HepG2 (cell line): ENCODE data around the gene GFAP.

Experiments used
- ATAD3A ChIP-seq: sonication (generic); formaldehyde crosslinking; IDR thresholded peaks from 2 replicates; pipeline ENCODE4 v1.4.0; 2020; ENCODE audit warnings: missing genetic modification reagents
- CREB3 ChIP-seq: sonication (generic); formaldehyde crosslinking; IDR thresholded peaks from 2 replicates; pipeline ENCODE4 v1.5.0; 2020; ENCODE audit warnings: missing genetic modification reagents
- HNF4A ChIP-seq: sonication (generic); formaldehyde crosslinking; IDR thresholded peaks from 2 replicates; pipeline ENCODE4 v1.4.0; 2020; ENCODE audit warnings: missing genetic modification reagents
- HNF4G ChIP-seq, 2 experiments: sonication (generic) in 1 of 2; formaldehyde crosslinking in 1 of 2; IDR thresholded peaks; 2 replicates each; pipeline versions ENCODE4 v1.4.0 to v1.6.1; 2011 to 2020; ENCODE audit warnings: borderline replicate concordance in 2 of 2, low read depth in 2 of 2, mild to moderate bottlenecking in 2 of 2, low read length in 1 of 2, missing genetic modification reagents in 1 of 2, moderate library complexity in 1 of 2
- PBX2 ChIP-seq: IDR thresholded peaks from 2 replicates; pipeline ENCODE4 v1.6.1; 2016; ENCODE audit warnings: control low read depth
- REST ChIP-seq, 2 experiments: IDR thresholded peaks; 2 replicates each; pipeline ENCODE4 v1.6.1; 2011 to 2012; ENCODE audit warnings: low read length in 2 of 2, borderline replicate concordance in 1 of 2, low read depth in 1 of 2, mild to moderate bottlenecking in 1 of 2, moderate library complexity in 1 of 2
- RXRA ChIP-seq: sonication (generic); formaldehyde crosslinking; IDR thresholded peaks from 2 replicates; pipeline ENCODE4 v1.5.1; 2020; ENCODE audit warnings: missing genetic modification reagents
- ZC3H4 ChIP-seq: sonication (generic); formaldehyde crosslinking; IDR thresholded peaks from 2 replicates; pipeline ENCODE4 v1.4.0; 2020; ENCODE audit warnings: missing genetic modification reagents, borderline replicate concordance
- ZMYM4 ChIP-seq: sonication (generic); formaldehyde crosslinking; IDR thresholded peaks from 2 replicates; pipeline ENCODE4 v1.8.1; 2023; ENCODE audit warnings: mild to moderate bottlenecking, missing genetic modification reagents
- ZNF512B ChIP-seq: sonication (generic); formaldehyde crosslinking; IDR thresholded peaks from 2 replicates; pipeline ENCODE4 v1.5.1; 2020; ENCODE audit warnings: missing genetic modification reagents, mild to moderate bottlenecking, borderline replicate concordance
- ZSCAN30 ChIP-seq: sonication (generic); formaldehyde crosslinking; IDR thresholded peaks from 2 replicates; pipeline ENCODE4 v1.5.0; 2020; ENCODE audit warnings: mild to moderate bottlenecking, missing genetic modification reagents

- TF ChIP-seq RXRA (CRISPR knock-in tag) (no peak), ZNF512B (CRISPR knock-in tag) (no peak), ZMYM4 (CRISPR knock-in tag) (no peak), CREB3 (no peak), ZSCAN30 (CRISPR knock-in tag) (no peak), HNF4A (CRISPR knock-in tag) (no peak), ZC3H4 (CRISPR knock-in tag) (no peak), REST (IDR thresholded peaks at IDR 0.05; ENCODE audit: borderline replicate concordance in 1 of 2, low read depth in 1 of 2, low read length in 2 of 2) (no peak), PBX2 (CRISPR knock-in tag) (no peak), ATAD3A (CRISPR knock-in tag) (no peak), HNF4G (IDR thresholded peaks at IDR 0.05; ENCODE audit: borderline replicate concordance, low read depth, low read length) (no peak), HNF4G (CRISPR knock-in tag; IDR thresholded peaks at IDR 0.05; ENCODE audit: borderline replicate concordance, low read depth) (no peak)
Observed at GRCh38 chr17:44942456-44942855, 27.2 kb upstream of the GFAP start.
